ENCODE results near the gene HOXB7. TPM values are rescaled to one million over a fixed set of nuclear protein-coding genes. Genes with fewer than 3 reads are reported as not detected.

The HOXB7 gene
- total and polyA plus RNA-seq, 2 of the 13 experiments (the other 11 are each of a cell fraction or from before 2014, with no cell fraction given) = 0.04 TPM; not detected in 1

GRCh38 chr17:48612456-48612853, 1.6 kb upstream of the HOXB7 start:
- CTCF ChIA-PET (ENCODE audit: low intra/inter-chr PET ratio, low total read pairs) = interaction anchor here (1.4 kb wide), 1 partner anchor 10 kb away, joined by 4 read pairs; no protein-coding TSS in a partner anchor
- no peak overlapping the region for H2AFZ ChIP-seq (ENCODE audit: low read length)
- H3K4me3 ChIP-seq (replicated peaks in 1 of 3; ENCODE audit: insufficient read depth in 1 of 3, low read depth in 2 of 3, low read length in 3 of 3) = no peak overlapping the region; a peak in 1 of 6 replicates
- H3K27ac ChIP-seq (ENCODE audit: extremely low read length, insufficient read depth, low read length) = no peak overlapping the region
- no peak for DNase-seq (ENCODE audit: low spot score)
- intact Hi-C loops (cut with micrococcal nuclease; ENCODE audit: unreplicated experiment) = loop anchor here (2.0 kb wide), 1 partner anchor 460 kb away; no protein-coding TSS in a partner anchor
- no TSS peak for BruUV-seq (replicated peaks)
- 0 out of 2 replicates have a peak, but pooled peaks have one; percentile 98 for TF ChIP-seq EZH2 (conservative IDR thresholded peaks at IDR 0.05; ENCODE audit: low read depth, low read length)
- TF ChIP-seq SOX5 (CRISPR knock-in tag; IDR thresholded peaks at IDR 0.05; ENCODE audit: borderline replicate concordance) = no peak
- POLR2A ChIA-PET = interaction anchor here (0.8 kb wide), 1 partner anchor 24 kb away, joined by 3 read pairs; no protein-coding TSS in a partner anchor
- H3K4me2 ChIP-seq (ENCODE audit: low read depth, low read length) = peak overlapping the region; percentile 70; the same call in 1 of the 2 replicates
- H4K20me1 ChIP-seq (ENCODE audit: insufficient read depth, low read length) = peaks cover under 1% of the 10 kb centered on the region; the same call in 1 of the 2 replicates
- H3K79me2 ChIP-seq (ENCODE audit: insufficient read depth, low read length) = no peaks in the 10 kb centered on the region
- no peak for FAIRE-seq
- H3K36me3 ChIP-seq (replicated peaks in 1 of 2; ENCODE audit: control insufficient read depth in 1 of 2, insufficient read depth in 2 of 2, low read length in 2 of 2) = no peaks in the 10 kb centered on the region
- no peak for ATAC-seq
- H3K27me3 ChIP-seq (ENCODE audit: control insufficient read depth in 1 of 2, insufficient read depth in 2 of 2, low read length in 2 of 2) = peaks cover 22 to 95% of the 10 kb centered on the region in 2 experiments
- H3K4me1 ChIP-seq (ENCODE audit: insufficient read depth, low read length) = peaks cover 23% of the 10 kb centered on the region
- no peak overlapping the region for H3K9ac ChIP-seq (ENCODE audit: insufficient read depth, low read depth, low read length)
- in situ Hi-C loops (cut with HindIII; ENCODE audit: extremely low pct_ligation_motif_present, low pct_unique_long_range_greater_than_20kb) = loop anchor here (5.0 kb wide), 1 partner anchor 585 kb away; no protein-coding TSS in a partner anchor
- 17% methylated on average over 15 of the region's 15 CpGs for WGBS (ENCODE audit: low lambda C conversion rate)
- H3K9me3 ChIP-seq (ENCODE audit: low read length) = no peaks in the 10 kb centered on the region

GRCh38 chr17:48611681-48612455, 1.1 kb upstream of the HOXB7 start:
- 0 out of 2 replicates have a peak, but pooled peaks have one; percentile 21 for TF ChIP-seq PCBP1 (IDR thresholded peaks at IDR 0.05; ENCODE audit: borderline replicate concordance, low read depth, low read length)
- TF ChIP-seq ZNF768 (CRISPR knock-in tag; IDR thresholded peaks at IDR 0.05) = peak; percentile 32; the same call in 1 of the 2 replicates
- TF ChIP-seq HMGA1 (CRISPR knock-in tag; conservative IDR thresholded peaks at IDR 0.05) = no peak
- no peak for FAIRE-seq
- Histone ChIP-seq H3K27me3 (ENCODE audit: control insufficient read depth in 1 of 2, insufficient read depth in 2 of 2, low read length in 2 of 2) (peaks cover 25 to 95% of the 10 kb centered on the region in 2 experiments; a peak in 4 of 5 replicates), H3K36me3 (replicated peaks in 1 of 2; ENCODE audit: control insufficient read depth in 1 of 2, insufficient read depth in 2 of 2, low read length in 2 of 2) (no peaks in the 10 kb centered on the region), H3K79me2 (ENCODE audit: insufficient read depth, low read length) (no peaks in the 10 kb centered on the region), H3K9me3 (ENCODE audit: low read length) (no peaks in the 10 kb centered on the region), H4K20me1 (ENCODE audit: insufficient read depth, low read length) (no peaks in the 10 kb centered on the region; the same call in 1 of the 2 replicates), H2AFZ (ENCODE audit: low read length) (no peak overlapping the region), H3K4me1 (ENCODE audit: insufficient read depth, low read length) (peaks cover 23% of the 10 kb centered on the region), H3K27ac (ENCODE audit: extremely low read length, insufficient read depth, low read length) (no peak overlapping the region), H3K4me3 (replicated peaks in 1 of 3; ENCODE audit: insufficient read depth in 1 of 3, low read depth in 2 of 3, low read length in 3 of 3) (no peak overlapping the region), H3K4me2 (ENCODE audit: low read depth, low read length) (no peak overlapping the region), H3K9ac (ENCODE audit: insufficient read depth, low read depth, low read length) (no peak overlapping the region)
- 27% methylated on average over 33 of the region's 36 CpGs for WGBS (ENCODE audit: low lambda C conversion rate)
- BruUV-seq (replicated peaks) = no TSS peak
- intact Hi-C loops (cut with micrococcal nuclease; ENCODE audit: unreplicated experiment) = loop anchor here (2.0 kb wide), 1 partner anchor 459 kb away; no protein-coding TSS in a partner anchor
- DNase-seq (ENCODE audit: low spot score) = no peak
- ATAC-seq = no peak
- in situ Hi-C loops (cut with HindIII; ENCODE audit: extremely low pct_ligation_motif_present, low pct_unique_long_range_greater_than_20kb) = loop anchor here (5.0 kb wide), 1 partner anchor 585 kb away; no protein-coding TSS in a partner anchor
- ChIA-PET CTCF (ENCODE audit: low intra/inter-chr PET ratio, low total read pairs) (interaction anchor here (1.4 kb wide), 1 partner anchor 10 kb away, joined by 4 read pairs; no protein-coding TSS in a partner anchor), POLR2A (no interaction called here)

All from HepG2 (cell line).